Stomach (tissue), 4 donors: Measurements from ENCODE around the gene SIK1.

Source experiments
- EP300 ChIP-seq: sonication (generic); formaldehyde crosslinking; IDR thresholded peaks from one replicate; pipeline ENCODE4 v1.6.1; 2017; ENCODE audit warnings: antibody characterized with exemption
- POLR2A ChIP-seq, 4 donors: fragments of 450-650 bp; IDR thresholded peaks; one replicate each; pipeline ENCODE4 v1.6.1; 2016; ENCODE audit warnings: antibody characterized with exemption in 4 of 4, control low read depth in 2 of 4, mild to moderate bottlenecking in 1 of 4, moderate library complexity in 1 of 4
- TF ChIP-seq, protein P1 (sequence below), 7 experiments: fragments of 450-650 bp in 4 of 7; fragments of 200-600 bp in 3 of 7; sonication (generic) in 3 of 7; IDR thresholded peaks; one replicate each; pipeline ENCODE4 v1.5.1; 2016 to 2019; ENCODE audit warnings: antibody characterized with exemption in 7 of 7, control low read depth in 2 of 7, mild to moderate bottlenecking in 1 of 7

DNA sequence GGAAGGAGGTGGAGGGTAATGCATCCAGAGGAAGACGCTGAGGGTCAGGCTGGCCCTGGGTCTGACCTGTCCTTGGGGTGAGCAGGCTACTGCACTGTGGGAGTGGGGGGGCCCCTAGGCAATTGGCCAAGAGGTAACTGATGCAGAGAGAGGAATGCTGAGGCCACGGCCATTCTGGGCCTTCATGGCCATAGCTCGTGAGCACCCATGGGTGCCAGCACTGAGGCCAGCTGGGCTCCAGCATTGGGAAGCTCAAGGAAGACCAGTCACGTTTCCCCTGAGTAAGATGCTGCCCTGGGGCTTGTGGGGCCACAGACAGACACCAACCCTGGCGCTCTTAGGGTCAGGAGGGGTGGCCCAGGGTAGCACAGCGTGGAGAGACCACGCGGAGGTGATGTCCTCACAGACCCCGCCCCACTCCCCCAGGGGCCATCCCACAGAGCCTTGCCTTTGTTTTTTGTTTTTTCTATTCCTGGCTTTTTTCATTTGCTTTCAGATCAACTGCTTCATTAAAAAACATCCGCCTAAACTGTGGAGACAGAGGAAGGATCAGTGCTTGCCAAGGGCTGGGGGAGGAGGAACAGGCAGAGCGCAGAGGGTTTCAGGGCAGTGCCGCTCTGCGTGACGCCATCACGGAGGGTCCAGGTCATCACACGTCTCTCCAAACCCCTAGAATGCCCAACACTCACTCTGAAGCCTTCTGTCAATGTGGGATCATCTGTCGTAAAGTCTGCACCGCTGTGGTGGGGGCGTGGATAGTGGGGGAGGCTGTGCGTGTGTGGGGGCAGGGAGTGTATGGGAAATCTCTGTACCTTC is 61.1 kb downstream of the SIK1 start:
- TF ChIP-seq, protein P1, sequence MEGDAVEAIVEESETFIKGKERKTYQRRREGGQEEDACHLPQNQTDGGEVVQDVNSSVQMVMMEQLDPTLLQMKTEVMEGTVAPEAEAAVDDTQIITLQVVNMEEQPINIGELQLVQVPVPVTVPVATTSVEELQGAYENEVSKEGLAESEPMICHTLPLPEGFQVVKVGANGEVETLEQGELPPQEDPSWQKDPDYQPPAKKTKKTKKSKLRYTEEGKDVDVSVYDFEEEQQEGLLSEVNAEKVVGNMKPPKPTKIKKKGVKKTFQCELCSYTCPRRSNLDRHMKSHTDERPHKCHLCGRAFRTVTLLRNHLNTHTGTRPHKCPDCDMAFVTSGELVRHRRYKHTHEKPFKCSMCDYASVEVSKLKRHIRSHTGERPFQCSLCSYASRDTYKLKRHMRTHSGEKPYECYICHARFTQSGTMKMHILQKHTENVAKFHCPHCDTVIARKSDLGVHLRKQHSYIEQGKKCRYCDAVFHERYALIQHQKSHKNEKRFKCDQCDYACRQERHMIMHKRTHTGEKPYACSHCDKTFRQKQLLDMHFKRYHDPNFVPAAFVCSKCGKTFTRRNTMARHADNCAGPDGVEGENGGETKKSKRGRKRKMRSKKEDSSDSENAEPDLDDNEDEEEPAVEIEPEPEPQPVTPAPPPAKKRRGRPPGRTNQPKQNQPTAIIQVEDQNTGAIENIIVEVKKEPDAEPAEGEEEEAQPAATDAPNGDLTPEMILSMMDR (IDR thresholded peaks at IDR 0.05), result no peak
- no peak for TF ChIP-seq EP300
- no peak for TF ChIP-seq POLR2A (IDR thresholded peaks at IDR 0.05)
